ENCODE data around the gene HOXA5. TPM values are rescaled to one million over a fixed set of nuclear protein-coding genes. Genes with fewer than 3 reads are reported as not detected.

Gene HOXA5
- total RNA-seq, 1 experiment from 2014 or later: not detected

DNA sequence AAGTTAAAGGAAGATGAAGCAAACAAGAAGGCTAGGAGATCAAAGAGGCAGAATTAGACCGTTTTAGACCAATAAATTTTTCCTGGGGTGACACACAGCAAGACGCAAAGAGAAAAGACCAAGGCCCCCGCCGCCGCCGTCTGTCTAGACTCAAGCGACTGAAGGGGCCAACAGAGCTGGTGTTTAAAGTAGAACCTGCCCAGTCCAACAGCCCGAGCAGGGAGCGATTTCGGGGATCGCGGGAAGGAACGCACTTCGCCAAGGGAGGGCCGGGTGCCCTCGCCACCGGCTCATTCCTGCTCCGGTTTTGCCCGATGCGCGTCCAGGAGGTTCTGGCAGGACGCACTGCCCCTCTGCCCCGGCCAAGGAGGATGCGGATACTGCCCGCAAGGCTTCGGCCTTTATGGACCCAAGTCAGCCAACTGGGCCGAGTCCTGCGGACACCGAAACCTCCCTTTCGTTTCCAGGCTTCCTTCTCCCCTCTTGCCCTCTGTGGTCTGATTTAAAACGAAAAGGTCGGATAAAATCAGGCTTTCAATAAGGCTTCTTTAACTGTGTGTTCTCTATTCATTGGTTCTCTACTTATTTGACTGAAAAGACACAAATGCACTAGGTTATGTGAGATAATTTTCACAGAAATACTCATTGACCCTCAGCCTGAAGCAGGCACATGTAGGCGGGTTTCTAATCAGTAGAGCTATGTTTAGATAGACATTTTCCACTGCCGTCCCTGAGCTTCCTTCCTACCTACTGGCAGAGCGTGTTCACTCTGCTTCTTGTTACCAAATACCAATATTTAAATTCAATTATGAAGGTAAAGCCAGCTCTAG, 15.2 kb upstream of the HOXA5 start:
- no peak overlapping the region for H3K27ac ChIP-seq (ENCODE audit: insufficient read length, low read depth, low read length)
- peak; percentile 28 for DNase-seq
- Mint-ChIP-seq H3K27me3 (ENCODE audit: low read depth) (peaks cover 98% of the 10 kb centered on the region), H3K4me1 (peaks cover 3 to 11% of the 10 kb centered on the region in 2 experiments; a peak in 3 of 4 replicates), H3K4me3 (no peak overlapping the region), H3K9me3 (peaks cover 13 to 19% of the 10 kb centered on the region in 2 experiments), H3K36me3 (ENCODE audit: insufficient read depth in 1 of 3, low read depth in 3 of 3) (peaks cover 0 to 6% (median 0%) of the 10 kb centered on the region in 3 experiments; a peak in 3 of 7 replicates), H3K27ac (no peak overlapping the region; a peak in 1 of 7 replicates)
- H3K23ac ChIP-seq (ENCODE audit: insufficient read length, low read depth, low read length): no peak overlapping the region
- H2BK120ac ChIP-seq (ENCODE audit: low read depth, low read length, poor library complexity, severe bottlenecking): no peak overlapping the region
- no peak overlapping the region for H4K91ac ChIP-seq (ENCODE audit: insufficient read length, low read depth, low read length)
- no peak overlapping the region for H3K56ac ChIP-seq (ENCODE audit: insufficient read length, low read depth, low read length)
- no peaks in the 10 kb centered on the region for H3K4me1 ChIP-seq (ENCODE audit: insufficient read depth, low read length)
- H2AFZ ChIP-seq (ENCODE audit: low read length): no peak overlapping the region
- H3K79me1 ChIP-seq (ENCODE audit: insufficient read depth, low read depth, low read length, poor library complexity, severe bottlenecking): no peaks in the 10 kb centered on the region
- WGBS (ENCODE audit: extremely low coverage, insufficient read length, low lambda C conversion rate): no CpG with 5 or more reads among the region's 35 CpGs
- no peak overlapping the region for H3K4me2 ChIP-seq (ENCODE audit: insufficient read depth, insufficient read length, low read length)
- H2BK20ac ChIP-seq (ENCODE audit: low read depth, low read length, poor library complexity, severe bottlenecking): no peak overlapping the region
- no peaks in the 10 kb centered on the region for H3K23me2 ChIP-seq (ENCODE audit: insufficient read length, low read depth, low read length, poor library complexity, severe bottlenecking)
- no peak overlapping the region for H2AK5ac ChIP-seq (ENCODE audit: insufficient read length, low read length)
- peaks cover 97% of the 10 kb centered on the region for H3K27me3 ChIP-seq (ENCODE audit: insufficient read depth, low read length)
- TF ChIP-seq, protein P1, sequence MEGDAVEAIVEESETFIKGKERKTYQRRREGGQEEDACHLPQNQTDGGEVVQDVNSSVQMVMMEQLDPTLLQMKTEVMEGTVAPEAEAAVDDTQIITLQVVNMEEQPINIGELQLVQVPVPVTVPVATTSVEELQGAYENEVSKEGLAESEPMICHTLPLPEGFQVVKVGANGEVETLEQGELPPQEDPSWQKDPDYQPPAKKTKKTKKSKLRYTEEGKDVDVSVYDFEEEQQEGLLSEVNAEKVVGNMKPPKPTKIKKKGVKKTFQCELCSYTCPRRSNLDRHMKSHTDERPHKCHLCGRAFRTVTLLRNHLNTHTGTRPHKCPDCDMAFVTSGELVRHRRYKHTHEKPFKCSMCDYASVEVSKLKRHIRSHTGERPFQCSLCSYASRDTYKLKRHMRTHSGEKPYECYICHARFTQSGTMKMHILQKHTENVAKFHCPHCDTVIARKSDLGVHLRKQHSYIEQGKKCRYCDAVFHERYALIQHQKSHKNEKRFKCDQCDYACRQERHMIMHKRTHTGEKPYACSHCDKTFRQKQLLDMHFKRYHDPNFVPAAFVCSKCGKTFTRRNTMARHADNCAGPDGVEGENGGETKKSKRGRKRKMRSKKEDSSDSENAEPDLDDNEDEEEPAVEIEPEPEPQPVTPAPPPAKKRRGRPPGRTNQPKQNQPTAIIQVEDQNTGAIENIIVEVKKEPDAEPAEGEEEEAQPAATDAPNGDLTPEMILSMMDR (conservative IDR thresholded peaks at IDR 0.05): no peak
- H3T11ph ChIP-seq (ENCODE audit: low read length): no peak overlapping the region
- H2BK12ac ChIP-seq (ENCODE audit: insufficient read length, low read depth, low read length): no peak overlapping the region
- H3K14ac ChIP-seq (ENCODE audit: insufficient read depth, low read length): no peak overlapping the region
- H3K9ac ChIP-seq (ENCODE audit: extremely low read depth, insufficient read length, low read length): no peak overlapping the region
- H4K5ac ChIP-seq (ENCODE audit: insufficient read length, low read depth, low read length): no peak overlapping the region
- H3K4ac ChIP-seq (ENCODE audit: low read depth, low read length): no peak overlapping the region
- H4K8ac ChIP-seq (replicated peaks; ENCODE audit: insufficient read length, low read depth, low read length): no peak overlapping the region
- H3K79me2 ChIP-seq (ENCODE audit: insufficient read depth, low read length): no peaks in the 10 kb centered on the region
- no peaks in the 10 kb centered on the region for H3K9me3 ChIP-seq (ENCODE audit: control insufficient read depth, low read depth, low read length)
- H4K20me1 ChIP-seq (ENCODE audit: control insufficient read depth, insufficient read depth, insufficient read length): no peaks in the 10 kb centered on the region
- H2BK15ac ChIP-seq (ENCODE audit: low read depth, low read length): no peak overlapping the region
- H2BK5ac ChIP-seq (ENCODE audit: insufficient read length, low read length): no peak overlapping the region
- H3K18ac ChIP-seq (ENCODE audit: insufficient read length, low read depth, low read length): no peak overlapping the region

Data from H9 (cell line).